Measurements from ENCODE around the gene ZCCHC7. TPM values are rescaled to one million over a fixed set of nuclear protein-coding genes. Genes with fewer than 3 reads are reported as not detected.
"Not testable (repeated sequence)": the region's sequence is repeated elsewhere in the genome, so short reads cannot be mapped to it uniquely, and the experiment has no call there.

The ZCCHC7 gene
- total RNA-seq = 23.4 TPM

- peak; percentile 99 for DNase-seq
Observed at GRCh38 chr9:37119907-37120842, at the start of gene ZCCHC7. Gene ZCCHC7, plus strand, starts transcription at chr9:37120574.

DNA sequence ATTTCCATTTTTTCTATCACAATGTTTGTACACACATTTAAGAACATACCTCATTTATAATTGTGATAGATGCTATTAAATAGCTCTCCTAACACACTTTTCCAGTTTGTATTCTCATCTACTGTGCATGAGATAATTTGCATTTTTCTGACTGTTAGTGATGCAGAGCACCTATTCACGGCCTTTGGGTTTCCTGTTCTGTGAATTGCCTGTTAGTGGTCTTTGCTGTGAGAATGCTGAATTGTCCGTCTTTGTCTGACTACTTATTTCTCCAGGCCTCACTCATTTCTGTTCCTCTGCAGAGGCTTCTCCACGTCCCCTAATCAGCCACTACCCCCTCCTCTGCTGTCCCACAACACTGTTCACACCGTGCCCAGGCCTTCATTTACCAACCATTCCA is 45.6 kb upstream of the ZCCHC7 start:
- DNase-seq = not testable (repeated sequence)

DNA sequence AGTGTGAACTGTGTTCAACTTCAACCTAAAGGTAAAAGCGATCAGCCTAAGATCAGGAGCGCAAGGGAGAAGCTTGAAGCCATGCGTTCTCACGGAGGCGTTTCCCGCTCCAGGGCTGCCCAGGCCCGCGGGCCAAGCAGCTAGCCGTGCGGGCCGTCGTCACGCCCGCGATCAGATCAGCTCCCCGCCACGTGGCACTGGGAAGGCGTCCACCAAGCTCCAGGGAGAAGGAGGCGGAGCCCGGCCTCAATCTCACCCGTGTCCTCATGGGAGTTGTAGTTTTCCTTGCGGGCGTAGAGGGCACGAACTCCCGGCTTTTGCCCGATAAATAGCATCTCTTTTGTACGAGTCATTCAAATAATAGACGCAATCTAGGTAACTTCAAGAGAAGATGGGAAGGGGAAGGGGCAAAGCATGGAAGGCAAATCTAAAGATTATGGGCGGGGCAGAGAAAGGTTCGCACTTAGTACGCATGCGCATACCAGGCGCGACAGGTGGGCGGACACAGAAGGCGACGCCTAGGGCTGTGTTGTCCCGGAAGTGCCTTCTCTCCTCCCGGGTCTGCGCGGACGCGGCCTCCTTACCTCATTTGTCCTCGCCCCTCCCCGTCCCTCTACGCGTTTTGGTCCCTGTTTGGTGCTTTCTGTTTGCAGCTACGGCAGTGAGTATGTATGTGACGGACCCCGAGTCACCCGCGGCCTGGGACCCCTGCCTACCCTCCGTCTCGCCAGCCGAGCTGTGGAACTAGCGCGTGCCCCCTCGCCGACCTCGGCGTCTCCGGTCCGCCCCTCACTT is 40.8 kb upstream of the ZCCHC7 start:
- DNase-seq = peak; percentile 97

DNA sequence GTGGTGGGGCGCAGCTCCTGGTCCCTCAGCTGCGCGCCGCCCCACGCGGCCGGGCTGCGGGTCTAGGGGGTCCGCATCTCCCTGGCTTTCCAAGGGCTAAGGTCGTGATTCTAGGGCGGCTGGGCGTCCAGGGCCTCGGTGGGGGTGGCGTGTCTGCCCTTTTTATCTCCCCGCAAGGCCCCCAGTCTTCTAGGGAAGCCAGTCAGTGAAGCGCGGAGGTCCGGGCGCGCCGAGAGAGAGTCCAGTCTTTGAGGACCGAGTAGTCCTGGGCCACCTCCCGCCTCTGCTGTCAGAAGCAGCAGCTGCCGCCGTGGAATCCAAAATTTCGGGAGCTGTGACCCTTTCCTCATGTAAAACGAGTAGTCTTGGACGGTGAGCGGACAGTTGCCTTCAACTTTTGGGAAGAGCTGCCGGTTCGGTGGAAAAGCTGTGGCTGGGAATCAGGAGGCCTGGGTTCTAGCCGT is 40.2 kb upstream of the ZCCHC7 start:
- DNase-seq = peak; percentile 58

GRCh38 chr9:37081507-37081906 is 38.9 kb upstream of the ZCCHC7 start:
- not testable (repeated sequence) for DNase-seq

GRCh38 chr9:37082214-37082765 is 38.1 kb upstream of the ZCCHC7 start:
- DNase-seq = no peak

DNA sequence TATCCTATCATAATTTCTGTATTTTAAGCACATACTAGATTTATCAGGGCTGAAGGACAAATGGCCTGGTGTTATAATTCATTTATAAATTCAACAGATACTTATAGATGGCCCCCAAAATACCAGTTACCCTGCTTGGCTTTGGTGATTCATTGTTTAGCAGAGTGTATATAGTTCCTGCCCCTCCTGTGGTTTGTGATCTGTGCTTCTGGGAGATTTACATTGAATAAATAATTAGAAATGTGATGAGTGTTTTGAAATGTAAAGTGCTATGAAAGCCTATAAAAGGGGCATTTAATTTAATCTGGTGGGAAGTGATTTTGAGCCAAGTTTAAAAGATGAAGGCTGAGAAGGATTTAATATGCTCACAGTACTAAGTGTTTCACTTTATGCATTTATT is 36.7 kb upstream of the ZCCHC7 start:
- DNase-seq = no peak

DNA sequence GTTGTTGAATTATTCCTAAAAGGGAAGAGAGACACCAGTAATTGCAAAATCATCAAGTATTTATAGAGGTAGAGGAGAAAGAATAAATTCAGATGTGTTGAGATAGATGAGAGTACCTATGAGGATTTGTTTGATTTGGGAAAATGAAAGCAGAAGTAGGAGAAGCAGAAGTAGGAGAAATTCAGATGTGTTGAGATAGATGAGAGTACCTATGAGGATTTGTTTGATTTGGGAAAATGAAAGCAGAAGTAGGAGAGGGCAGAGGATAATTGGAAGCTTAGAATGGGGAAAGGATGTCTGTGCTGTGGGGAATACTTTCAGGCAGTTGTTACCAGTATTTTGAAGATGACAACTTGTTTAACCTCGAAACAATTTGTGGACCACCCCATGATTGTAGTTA is 35.1 kb upstream of the ZCCHC7 start:
- no peak for DNase-seq

GRCh38 chr9:37092714-37093295 is 27.6 kb upstream of the ZCCHC7 start:
- not testable (repeated sequence) for DNase-seq

GRCh38 chr9:37094751-37095150 is 25.6 kb upstream of the ZCCHC7 start:
- DNase-seq = no peak

GRCh38 chr9:37096628-37097027 is 23.7 kb upstream of the ZCCHC7 start:
- DNase-seq = no peak

GRCh38 chr9:37097294-37097693 is 23.1 kb upstream of the ZCCHC7 start:
- DNase-seq = no peak

DNA sequence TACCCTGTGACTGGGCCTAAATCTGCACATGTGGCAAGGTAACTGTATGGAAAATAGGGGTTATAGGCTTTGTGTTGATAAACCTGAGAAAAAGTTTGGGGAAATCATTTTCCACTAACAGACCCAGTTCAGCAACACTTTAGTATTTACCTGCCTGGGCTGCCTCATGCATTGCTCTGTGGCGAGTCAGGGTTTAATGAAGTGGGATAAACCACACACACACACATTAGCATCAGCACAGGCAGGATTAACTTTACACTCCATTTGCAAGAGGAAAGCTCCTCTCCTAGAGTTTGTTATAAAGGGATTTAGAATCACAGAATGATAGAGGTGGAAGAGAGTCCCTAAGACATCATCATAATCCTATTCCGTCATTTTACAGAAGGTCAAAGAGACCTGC is 20.0 kb upstream of the ZCCHC7 start:
- DNase-seq = no peak

DNA sequence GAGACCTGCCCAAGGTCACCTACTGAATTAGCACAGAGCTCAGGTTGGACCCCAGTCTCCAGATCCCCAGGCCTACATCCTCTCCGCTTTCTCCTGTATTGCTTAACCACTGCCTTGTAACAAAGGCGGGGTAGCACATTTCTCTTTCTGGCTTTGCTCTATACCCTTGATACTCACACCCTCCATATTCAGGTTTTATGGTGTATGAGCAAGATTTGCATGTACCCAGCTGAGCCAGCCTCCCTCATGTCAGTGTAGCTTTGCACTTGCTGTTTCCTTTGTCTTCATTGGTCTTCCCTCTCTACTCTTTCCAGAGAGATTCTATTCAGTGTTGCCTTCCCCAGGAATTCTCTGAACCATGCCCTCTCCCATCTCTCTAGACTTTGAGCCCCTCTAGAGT is 19.6 kb upstream of the ZCCHC7 start:
- no peak for DNase-seq

DNA sequence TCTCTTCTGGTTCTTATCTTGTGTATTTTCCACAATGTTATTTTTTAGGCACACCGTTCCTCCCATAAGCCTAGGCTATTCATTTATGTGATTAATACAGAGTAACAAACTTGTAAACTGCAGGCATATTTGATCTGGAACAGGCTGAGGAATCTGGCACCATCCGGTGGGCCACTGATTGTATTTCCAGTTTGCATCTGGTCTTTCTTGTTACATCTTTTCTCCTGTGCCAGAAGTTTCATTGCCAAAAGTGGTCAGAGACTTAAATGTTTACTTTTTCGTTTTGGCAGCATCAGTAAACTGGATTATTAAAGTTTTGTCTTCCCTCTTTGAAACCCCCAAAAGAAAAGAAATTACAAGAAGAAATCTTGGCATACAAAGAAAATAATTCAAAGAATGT is 17.9 kb upstream of the ZCCHC7 start:
- DNase-seq = peak; percentile 10

GRCh38 chr9:37104183-37104889 is 16.0 kb upstream of the ZCCHC7 start:
- DNase-seq = no peak

- DNase-seq = no peak
Observed at GRCh38 chr9:37105234-37105633, 15.1 kb upstream of the ZCCHC7 start.

DNA sequence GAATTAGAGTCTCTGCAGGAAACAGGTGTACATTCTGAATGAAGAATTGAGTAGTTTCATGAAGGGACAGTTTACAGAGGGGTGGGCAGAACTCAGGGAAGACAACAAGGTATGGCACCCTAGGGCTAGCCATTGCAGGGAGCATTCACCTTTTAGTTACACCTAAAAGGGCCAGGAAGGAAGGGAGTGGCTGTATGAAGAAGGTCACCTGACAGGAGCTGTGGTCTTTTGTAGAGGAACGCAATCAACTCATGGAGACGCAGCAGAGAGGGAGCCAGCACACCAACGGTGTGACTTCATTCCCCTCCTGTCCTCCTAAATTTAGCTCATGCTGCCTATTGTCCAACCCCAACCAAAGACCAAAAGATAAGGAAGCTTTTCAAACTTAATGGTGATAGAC is 12.7 kb upstream of the ZCCHC7 start:
- no peak for DNase-seq

- DNase-seq = not testable (repeated sequence)
Observed at GRCh38 chr9:37114442-37114841, 5.9 kb upstream of the ZCCHC7 start.

GRCh38 chr9:37117956-37118355 is 2.4 kb upstream of the ZCCHC7 start:
- no peak for DNase-seq

- DNase-seq = no peak
Observed at GRCh38 chr9:37119360-37119759, 1.0 kb upstream of the ZCCHC7 start.

DNA sequence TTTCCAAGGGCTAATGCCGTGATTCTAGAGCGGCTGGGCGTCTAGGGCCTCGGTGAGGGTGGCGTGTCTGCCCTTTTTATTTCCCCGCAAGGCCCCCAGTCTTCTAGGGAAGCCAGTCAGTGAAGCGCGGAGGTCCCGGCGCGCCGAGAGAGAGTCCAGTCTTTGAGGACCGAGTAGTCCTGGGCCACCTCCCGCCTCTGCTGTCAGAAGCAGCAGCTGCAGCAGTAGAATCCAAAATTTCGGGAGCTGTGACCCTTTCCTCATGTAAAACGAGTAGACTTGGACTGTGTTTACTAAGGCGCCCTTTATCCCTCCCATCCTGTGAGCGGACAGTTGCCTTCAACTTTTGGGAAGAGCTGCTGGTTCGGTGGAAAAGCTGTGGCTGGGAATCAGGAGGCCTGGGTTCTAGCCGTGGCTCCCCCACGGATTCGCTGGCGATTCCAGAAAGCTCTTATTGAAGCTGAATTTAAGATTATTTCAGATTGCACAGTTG is 515 bp downstream of the ZCCHC7 start:
- peak; percentile 58 for DNase-seq

Data from tongue (tissue), 2 donors.